GM19455 (cell line): ENCODE data around the gene TNRC6A.
"Not testable (repeated sequence)": the region's sequence is repeated elsewhere in the genome, so short reads cannot be mapped to it uniquely, and the experiment has no call there.

Experiments
- ATAC-seq: cut with Tn5 transposase; IDR thresholded peaks from one replicate; pipeline ENCODE4 v1.9.1; 2021; ENCODE audit not compliant: unreplicated experiment

TNRC6A gene

GRCh38 chr16:24841291-24841690 lies 111.8 kb downstream of the TNRC6A start:
- ATAC-seq, result no peak

- no peak for ATAC-seq
Measured at GRCh38 chr16:24844101-24845030, 114.9 kb downstream of the TNRC6A start.

- ATAC-seq, result not testable (repeated sequence)
Measured at GRCh38 chr16:24845031-24845365, 115.5 kb downstream of the TNRC6A start.

- no peak for ATAC-seq
Measured at GRCh38 chr16:24845726-24846547, 116.5 kb downstream of the TNRC6A start, which contains the start of gene SLC5A11. Gene SLC5A11, plus strand, starts transcription at chr16:24845963. Its CDS starts 12,681 bp downstream, at chr16:24858644.

- no peak for ATAC-seq
Measured at GRCh38 chr16:24846548-24847357, 117.3 kb downstream of the TNRC6A start.

- no peak for ATAC-seq
Measured at GRCh38 chr16:24847358-24847664, 117.9 kb downstream of the TNRC6A start.

GRCh38 chr16:24848065-24848464 lies 118.6 kb downstream of the TNRC6A start:
- no peak for ATAC-seq

- ATAC-seq, result no peak
Measured at GRCh38 chr16:24849641-24850040, 120.2 kb downstream of the TNRC6A start.

- ATAC-seq, result no peak
Measured at GRCh38 chr16:24850289-24850938, 121.0 kb downstream of the TNRC6A start.

- ATAC-seq, result no peak
Measured at GRCh38 chr16:24851700-24852099, 122.2 kb downstream of the TNRC6A start.

- ATAC-seq, result no peak
Measured at GRCh38 chr16:24852281-24852721, 122.8 kb downstream of the TNRC6A start.

GRCh38 chr16:24853169-24853824 lies 123.8 kb downstream of the TNRC6A start:
- no peak for ATAC-seq

- no peak for ATAC-seq
Measured at GRCh38 chr16:24853830-24854229, 124.4 kb downstream of the TNRC6A start.

- ATAC-seq, result no peak
Measured at GRCh38 chr16:24854607-24855171, 125.2 kb downstream of the TNRC6A start.

GRCh38 chr16:24855678-24856077 lies 126.2 kb downstream of the TNRC6A start:
- no peak for ATAC-seq

- ATAC-seq, result not testable (repeated sequence)
Measured at GRCh38 chr16:24856871-24857270, 127.4 kb downstream of the TNRC6A start.

- no peak for ATAC-seq
Measured at GRCh38 chr16:24858219-24859041, 129.0 kb downstream of the TNRC6A start.

- no peak for ATAC-seq
Measured at GRCh38 chr16:24861461-24861860, 132.0 kb downstream of the TNRC6A start.
